HG03575 (cell line): ENCODE results near the gene RHBDL1.

ENCODE experiments used
- ATAC-seq: cut with Tn5 transposase; IDR thresholded peaks from one replicate; pipeline ENCODE4 v1.9.1; 2021; ENCODE audit not compliant: unreplicated experiment, insufficient number of reproducible peaks, low FRiP score; ENCODE audit errors: extremely low read depth

RHBDL1 gene

DNA sequence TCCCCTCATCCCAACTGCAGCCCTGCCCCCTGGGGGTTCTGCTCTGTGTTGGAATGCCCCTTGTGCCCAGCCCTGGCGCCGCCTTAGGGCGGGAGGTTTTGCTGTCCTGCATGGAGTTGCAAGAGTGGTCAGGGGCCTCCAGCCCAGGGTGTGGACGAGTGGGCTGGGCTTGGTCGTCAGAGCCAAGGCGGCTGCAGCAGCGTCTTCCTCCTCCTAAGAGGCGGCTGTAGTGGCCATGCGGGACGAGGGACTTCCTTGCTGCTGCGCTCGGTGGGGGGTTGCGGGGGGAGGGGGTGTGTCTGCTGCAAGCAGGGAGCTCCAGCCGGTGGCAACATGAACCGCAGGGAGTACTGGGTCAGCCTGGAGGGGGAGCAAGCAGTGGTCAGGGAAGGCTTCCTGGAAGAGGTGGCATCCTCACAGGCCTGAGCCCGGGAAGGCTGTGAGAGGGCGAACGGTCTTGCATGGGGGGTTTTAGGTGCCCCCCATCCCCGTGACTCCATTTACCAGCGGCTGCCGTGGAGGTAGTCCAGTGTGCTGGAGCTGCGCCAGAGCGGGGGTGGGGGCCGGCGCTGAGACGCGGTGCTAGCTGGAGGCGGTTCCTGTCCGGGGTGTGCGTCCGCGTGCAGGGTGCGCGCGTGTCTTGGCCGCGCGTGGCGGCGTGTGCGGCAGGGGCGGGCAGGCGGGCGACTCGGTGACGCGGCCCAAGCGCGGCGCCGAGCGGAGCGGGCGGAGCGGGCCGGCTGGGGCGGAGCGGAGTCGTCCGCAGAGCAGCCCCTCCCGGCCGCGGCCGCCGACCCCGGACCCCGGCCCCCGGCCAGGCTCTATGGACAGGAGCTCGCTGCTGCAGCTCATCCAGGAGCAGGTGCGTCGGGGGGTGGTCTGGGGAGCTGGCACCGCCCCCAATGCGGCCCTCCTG is at the start of gene RHBDL1:
Gene RHBDL1, plus strand, starts transcription at position 704 of the 916 bp plus-strand sequence. Its CDS starts 120 bp downstream, at position 824.
- ATAC-seq = no peak

DNA sequence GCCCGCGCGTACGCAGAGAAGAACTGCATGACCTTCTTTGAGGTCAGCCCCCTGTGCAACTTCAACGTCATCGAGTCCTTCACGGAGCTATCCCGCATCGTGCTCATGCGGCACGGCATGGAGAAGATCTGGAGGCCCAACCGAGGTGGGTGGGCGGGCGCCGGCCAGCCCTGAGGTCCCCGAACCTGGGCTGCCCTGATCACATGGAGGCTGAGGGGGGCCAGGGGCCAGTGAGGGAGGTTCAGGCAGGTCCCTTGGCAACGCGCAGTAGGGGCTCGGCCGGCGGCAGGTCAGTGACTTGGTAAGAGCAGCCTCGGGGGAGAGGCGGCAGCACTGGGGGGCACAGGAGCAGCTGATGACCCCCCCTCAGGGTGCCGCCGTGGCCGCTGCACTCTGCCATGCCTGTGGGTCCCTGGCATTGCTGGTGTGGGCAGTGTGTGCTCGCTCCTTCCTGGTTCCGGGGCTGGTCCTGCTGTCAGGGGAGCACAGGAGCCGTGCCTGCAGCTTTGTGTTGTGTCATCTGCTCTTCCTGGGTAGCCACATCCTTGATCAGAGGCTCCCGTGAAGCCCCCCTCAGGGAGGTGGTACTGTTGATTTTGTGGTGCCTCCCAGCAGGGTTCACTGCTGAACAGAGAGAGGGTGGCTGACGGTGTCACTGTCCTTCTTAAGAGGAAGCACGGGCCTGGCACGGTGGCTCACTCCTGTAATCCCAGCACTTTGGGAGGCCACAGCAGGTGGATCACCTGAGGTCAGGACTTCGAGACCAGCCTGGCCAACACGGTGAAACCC is 49.3 kb upstream of the RHBDL1 start:
- no peak for ATAC-seq

DNA sequence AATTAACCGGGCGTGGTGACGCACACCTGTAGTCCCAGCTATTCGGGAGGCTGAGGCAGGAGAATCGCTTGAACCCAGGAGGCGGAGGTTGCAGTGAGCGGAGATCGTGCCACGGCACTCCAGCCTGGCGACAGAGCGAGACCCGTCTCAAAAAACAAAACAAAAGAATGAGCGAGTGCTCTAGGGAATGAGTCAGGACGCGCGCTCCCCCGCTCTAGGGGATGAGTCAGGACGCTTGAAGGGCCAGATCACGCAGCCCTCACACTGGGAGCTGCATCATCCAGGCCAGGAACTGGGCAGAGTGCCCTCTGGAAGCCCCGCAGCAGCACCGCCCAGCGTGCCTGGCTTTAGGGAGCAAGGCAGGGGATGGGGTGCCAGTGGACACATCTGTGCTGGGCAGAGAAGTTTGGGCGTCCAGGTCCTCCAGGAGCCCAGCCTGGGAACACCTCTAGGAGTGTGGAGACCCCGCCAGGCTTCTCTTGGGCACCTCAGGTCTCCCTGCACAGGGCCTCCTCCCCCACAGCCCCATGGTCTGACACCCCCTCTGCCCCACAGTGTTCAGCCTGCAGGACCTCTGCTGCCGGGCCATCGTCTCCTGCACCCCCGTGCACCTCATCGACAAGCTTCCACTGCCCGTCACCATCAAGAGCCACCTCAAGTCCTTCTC is 48.6 kb upstream of the RHBDL1 start:
- ATAC-seq = no peak

GRCh38 chr16:627454-628239 is 47.8 kb upstream of the RHBDL1 start:
- ATAC-seq = no peak

DNA sequence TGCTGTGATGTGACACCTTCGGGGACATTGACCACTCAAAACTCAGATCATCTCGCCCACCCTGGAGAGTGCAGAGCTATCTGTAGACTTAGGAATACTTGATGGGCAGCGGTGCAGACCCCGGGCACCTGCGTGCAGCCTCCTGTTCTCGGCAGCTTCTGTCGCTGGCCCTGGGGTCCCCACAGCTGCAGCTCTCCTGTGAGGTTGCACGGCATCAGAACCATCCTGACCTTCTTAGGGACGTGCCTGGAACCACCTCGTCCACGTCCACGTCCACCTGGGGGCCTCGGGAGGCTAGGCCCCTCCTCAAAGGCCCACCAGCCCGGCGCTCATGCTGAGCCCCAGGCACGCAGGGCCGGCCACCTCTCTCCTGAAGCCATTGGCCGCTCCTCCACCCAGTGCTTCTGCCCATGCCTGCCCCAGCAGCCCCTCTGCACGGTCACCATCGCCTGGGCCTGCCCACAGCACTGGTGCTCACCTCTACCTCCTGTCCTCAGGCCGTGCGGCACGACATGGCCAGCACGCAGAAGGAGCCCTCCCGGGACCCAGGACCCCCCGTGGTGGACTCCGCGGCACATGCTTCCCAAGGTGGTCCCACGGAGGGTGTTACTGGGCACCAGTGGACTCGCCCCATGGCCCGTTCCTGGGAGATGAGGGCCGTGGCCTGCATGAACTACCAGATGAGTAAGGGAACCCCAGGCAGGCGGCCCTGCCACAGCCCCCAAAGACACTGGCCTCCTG is 47.0 kb upstream of the RHBDL1 start:
- no peak for ATAC-seq

- no peak for ATAC-seq
Measured at GRCh38 chr16:629185-629832, 46.2 kb upstream of the RHBDL1 start.

- no peak for ATAC-seq
Measured at GRCh38 chr16:629833-630248, 45.6 kb upstream of the RHBDL1 start.

GRCh38 chr16:630249-630814 is 45.1 kb upstream of the RHBDL1 start:
- no peak for ATAC-seq

DNA sequence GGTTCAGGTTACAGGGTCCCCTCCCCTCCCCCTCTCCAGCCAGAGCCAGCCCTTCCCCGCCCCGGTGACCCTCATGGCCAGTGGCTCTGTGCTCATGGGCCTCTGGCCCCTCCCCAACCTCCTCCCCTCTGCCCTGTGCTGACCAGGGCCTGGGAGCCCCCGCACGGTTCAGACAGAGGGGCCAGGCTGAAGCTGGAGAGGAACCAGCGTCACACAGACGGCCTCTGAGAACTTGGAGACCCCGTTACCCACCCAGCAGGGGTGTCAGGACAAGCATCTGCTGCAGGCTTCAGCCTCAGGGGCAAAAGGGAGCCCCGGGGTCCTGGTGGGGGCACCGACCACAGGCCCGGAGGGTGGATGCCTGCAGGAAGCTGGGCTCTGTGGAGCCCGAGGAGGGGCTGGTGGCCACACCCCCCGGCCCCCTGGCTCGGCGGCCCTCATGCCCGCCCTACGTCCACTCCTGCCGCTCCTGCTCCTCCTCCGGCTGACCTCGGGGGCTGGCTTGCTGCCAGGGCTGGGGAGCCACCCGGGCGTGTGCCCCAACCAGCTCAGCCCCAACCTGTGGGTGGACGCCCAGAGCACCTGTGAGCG is 44.6 kb upstream of the RHBDL1 start, which contains the start of gene WFIKKN1:
Gene WFIKKN1, plus strand, starts transcription at position 171 of the 591 bp plus-strand sequence. Its CDS starts 269 bp downstream, at position 440.
- ATAC-seq = no peak

- ATAC-seq = no peak
Measured at GRCh38 chr16:631808-632358, 43.6 kb upstream of the RHBDL1 start.

DNA sequence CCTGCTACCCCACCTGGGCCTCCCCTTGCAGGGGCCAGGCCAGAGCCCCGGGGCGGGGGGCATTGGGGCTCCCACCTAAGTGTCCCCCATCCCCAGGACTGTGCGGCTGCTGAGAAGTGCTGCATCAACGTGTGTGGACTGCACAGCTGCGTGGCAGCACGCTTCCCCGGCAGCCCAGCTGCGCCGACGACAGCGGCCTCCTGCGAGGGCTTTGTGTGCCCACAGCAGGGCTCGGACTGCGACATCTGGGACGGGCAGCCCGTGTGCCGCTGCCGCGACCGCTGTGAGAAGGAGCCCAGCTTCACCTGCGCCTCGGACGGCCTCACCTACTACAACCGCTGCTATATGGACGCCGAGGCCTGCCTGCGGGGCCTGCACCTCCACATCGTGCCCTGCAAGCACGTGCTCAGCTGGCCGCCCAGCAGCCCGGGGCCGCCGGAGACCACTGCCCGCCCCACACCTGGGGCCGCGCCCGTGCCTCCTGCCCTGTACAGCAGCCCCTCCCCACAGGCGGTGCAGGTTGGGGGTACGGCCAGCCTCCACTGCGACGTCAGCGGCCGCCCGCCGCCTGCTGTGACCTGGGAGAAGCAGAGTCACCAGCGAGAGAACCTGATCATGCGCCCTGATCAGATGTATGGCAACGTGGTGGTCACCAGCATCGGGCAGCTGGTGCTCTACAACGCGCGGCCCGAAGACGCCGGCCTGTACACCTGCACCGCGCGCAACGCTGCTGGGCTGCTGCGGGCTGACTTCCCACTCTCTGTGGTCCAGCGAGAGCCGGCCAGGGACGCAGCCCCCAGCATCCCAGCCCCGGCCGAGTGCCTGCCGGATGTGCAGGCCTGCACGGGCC is 42.8 kb upstream of the RHBDL1 start:
- ATAC-seq = no peak

- no peak for ATAC-seq
Measured at GRCh38 chr16:633336-634050, 42.0 kb upstream of the RHBDL1 start.

DNA sequence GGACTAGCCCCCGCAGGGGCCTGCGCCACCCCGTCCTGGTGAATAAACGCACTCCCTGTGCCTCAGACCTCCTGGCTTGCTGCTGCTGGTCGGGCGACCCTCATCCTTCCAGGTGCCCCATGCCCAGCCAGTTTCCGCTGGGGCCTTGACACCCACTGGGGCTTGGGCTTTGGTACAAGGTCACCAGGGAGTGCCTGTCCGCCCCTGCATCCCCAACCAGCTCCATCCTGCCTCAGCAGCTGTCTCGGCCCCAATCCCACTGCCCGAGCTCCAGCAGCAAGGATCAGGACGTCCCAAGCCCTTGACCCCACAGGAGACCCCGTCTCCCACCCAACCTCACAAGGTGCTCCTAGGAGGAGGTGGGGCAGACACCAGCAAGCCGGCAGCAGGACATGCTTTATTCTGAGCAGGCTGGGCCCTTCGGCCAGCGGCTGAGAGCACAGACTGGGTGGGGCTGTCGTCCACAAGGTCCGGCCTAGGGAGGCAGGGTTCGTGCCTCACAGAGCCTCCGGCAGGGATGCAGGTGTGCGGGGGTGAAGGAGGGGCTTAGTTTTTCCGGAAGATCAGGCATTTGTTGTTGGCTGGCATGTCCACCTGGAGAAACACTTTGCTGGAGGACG is 41.3 kb upstream of the RHBDL1 start:
- ATAC-seq = no peak

DNA sequence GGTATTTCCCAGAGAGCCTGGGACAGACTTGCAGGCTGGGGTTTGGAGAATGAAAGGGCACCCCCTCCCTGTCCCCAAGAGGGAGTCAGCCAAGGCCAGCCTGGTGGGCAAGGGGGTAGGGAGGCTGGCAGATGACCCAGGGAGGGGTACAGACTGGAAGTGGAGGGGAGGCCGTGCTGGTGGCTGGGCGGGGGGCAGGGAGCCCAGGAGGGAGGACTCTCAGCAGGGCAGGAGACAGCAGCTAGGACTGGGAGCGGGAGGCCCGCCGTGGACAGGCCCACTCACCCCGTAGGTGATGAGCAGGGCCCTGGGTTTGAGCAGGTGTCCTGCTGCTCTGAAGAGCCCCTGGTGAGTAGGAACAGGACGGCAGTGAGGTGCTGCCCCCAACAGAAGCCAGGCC is 40.5 kb upstream of the RHBDL1 start:
- no peak for ATAC-seq
